Testis (tissue), 3 donors: ENCODE data around the gene GRM8. TPM values are rescaled to one million over a fixed set of nuclear protein-coding genes. Genes with fewer than 3 reads are reported as not detected.
"Not testable (repeated sequence)": the region's sequence is repeated elsewhere in the genome, so short reads cannot be mapped to it uniquely, and the experiment has no call there.

ENCODE experiments used
- DNase-seq: peaks from one replicate; pipeline ENCODE4 v3.0.0-alpha.2; 2019
- H3K27ac ChIP-seq, 2 donors: fragments of 200-600 bp; sonication (generic); one replicate each; pipeline ENCODE4 v1.5.1; 2019
- H3K27me3 ChIP-seq: fragments of 200-600 bp; sonication (generic); one replicate; pipeline ENCODE4 v1.5.1; 2019
- H3K36me3 ChIP-seq: fragments of 200-600 bp; sonication (generic); one replicate; pipeline ENCODE4 v1.5.1; 2017; ENCODE audit warnings: low read depth; ENCODE audit errors: missing control alignments
- H3K4me1 ChIP-seq: fragments of 200-600 bp; sonication (generic); one replicate; pipeline ENCODE4 v1.5.1; 2019
- H3K4me3 ChIP-seq, 2 donors: fragments of 200-600 bp; sonication (generic); one replicate each; pipeline ENCODE4 v1.5.1; 2017 to 2019
- H3K9me3 ChIP-seq: fragments of 200-600 bp; sonication (generic); one replicate; pipeline ENCODE4 v1.5.1; 2017
- POLR2A ChIP-seq: fragments of 450-650 bp; IDR thresholded peaks from one replicate; pipeline ENCODE4 v1.6.1; 2017; ENCODE audit warnings: antibody characterized with exemption, mild to moderate bottlenecking, moderate library complexity
- WGBS, 2 donors: methylation state at CpG; one replicate each; pipeline ENCODE4 v1.1.5; 2018; 5-methylcytosine and 5-hydroxymethylcytosine counted together
- intact Hi-C: fragments of 100-400 bp; cut with DNase I; formaldehyde crosslinking; loops from one replicate; pipeline ENCODE4 v1.15.1; 2023; ENCODE audit warnings: low total_unique reads
- polyA plus RNA-seq: library from polyadenylated mRNA; stranded (reverse); fragments of 350-450 nt; fragmentation: Illumina TruSeq; extraction: RNeasy Lipid Tissue Mini Kit (QIAGEN cat#74804); gene quantifications from one replicate; pipeline ENCODE4 v1.2.3, GENCODE V29; 2014; ENCODE audit warnings: low read depth, low replicate concordance; ENCODE audit not compliant: insufficient read depth
- total RNA-seq, 2 donors: library from RNA; depleted of rRNA; stranded (reverse); fragments of >200 nt; gene quantifications; one replicate each; pipeline ENCODE4 v1.2.3, GENCODE V29; 2016
- TF ChIP-seq, protein P1 (sequence below), 3 experiments: fragments of 450-650 bp in 2 of 3; fragments of 200-600 bp in 1 of 3; sonication (generic) in 1 of 3; IDR thresholded peaks; one replicate each; pipeline ENCODE4 v1.5.1; 2016 to 2019; ENCODE audit warnings: antibody characterized with exemption in 3 of 3, mild to moderate bottlenecking in 2 of 3, moderate library complexity in 1 of 3

GRM8 gene
- total and polyA plus RNA-seq, 3 donors from 2014 or later, result 7.1 to 8.2 (median 7.1) TPM

DNA sequence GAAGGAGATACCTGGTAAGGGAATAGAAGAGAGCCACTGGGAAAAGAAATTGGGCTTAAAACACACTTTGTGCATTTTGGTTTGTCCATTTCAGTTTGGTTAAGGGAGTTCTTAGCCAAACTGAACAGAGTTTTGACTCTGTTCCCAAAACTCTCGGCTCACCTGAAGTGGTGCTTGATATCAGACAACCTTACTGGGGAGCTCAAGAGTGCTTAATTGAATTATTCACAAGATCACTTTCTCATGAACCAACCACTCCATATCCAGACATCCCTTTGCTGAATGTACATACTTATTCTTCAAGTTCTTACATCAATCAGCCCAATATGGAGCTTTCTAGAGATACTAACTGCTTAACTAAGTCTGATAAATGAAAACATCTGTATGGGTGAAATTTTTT is 413.1 kb downstream of the GRM8 start:
- H3K27ac ChIP-seq, result no peak overlapping the region
- no peaks in the 10 kb centered on the region for H3K27me3 ChIP-seq
- no peak overlapping the region for H3K4me3 ChIP-seq
- WGBS, 2 donors, result 93 to 95% methylated on average over 1 of the region's 1 CpG
- H3K36me3 ChIP-seq, result no peaks in the 10 kb centered on the region
- intact Hi-C loops, result no loop called here
- H3K4me1 ChIP-seq, result no peaks in the 10 kb centered on the region
- H3K9me3 ChIP-seq, result no peaks in the 10 kb centered on the region
- TF ChIP-seq, protein P1, sequence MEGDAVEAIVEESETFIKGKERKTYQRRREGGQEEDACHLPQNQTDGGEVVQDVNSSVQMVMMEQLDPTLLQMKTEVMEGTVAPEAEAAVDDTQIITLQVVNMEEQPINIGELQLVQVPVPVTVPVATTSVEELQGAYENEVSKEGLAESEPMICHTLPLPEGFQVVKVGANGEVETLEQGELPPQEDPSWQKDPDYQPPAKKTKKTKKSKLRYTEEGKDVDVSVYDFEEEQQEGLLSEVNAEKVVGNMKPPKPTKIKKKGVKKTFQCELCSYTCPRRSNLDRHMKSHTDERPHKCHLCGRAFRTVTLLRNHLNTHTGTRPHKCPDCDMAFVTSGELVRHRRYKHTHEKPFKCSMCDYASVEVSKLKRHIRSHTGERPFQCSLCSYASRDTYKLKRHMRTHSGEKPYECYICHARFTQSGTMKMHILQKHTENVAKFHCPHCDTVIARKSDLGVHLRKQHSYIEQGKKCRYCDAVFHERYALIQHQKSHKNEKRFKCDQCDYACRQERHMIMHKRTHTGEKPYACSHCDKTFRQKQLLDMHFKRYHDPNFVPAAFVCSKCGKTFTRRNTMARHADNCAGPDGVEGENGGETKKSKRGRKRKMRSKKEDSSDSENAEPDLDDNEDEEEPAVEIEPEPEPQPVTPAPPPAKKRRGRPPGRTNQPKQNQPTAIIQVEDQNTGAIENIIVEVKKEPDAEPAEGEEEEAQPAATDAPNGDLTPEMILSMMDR (IDR thresholded peaks at IDR 0.05), result no peak
- TF ChIP-seq POLR2A, result no peak
- DNase-seq, result no peak

DNA sequence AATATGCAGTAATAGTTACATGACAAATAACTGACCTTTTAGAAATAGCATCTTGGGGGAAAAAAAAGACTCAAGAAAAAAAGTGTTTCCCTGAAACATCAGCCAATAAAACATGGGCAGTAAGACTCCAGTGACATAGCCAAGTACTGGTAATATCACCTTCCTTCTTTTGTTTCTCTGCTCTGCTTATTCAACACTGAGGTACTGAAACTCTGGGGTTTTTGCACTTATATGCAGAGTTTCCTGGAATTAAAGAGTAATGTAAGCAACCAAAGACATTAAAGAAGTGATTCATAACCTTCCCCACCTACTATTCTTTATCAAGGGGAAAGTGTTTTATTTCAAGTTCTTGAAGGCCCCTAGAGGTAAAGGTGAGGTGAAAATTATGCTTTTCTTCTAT is 414.5 kb downstream of the GRM8 start:
- TF ChIP-seq, protein P1 (IDR thresholded peaks at IDR 0.05), result no peak
- TF ChIP-seq POLR2A, result no peak
- DNase-seq, result no peak
- Histone ChIP-seq H3K27me3 (no peaks in the 10 kb centered on the region), H3K27ac (no peak overlapping the region), H3K4me3 (no peak overlapping the region), H3K9me3 (no peaks in the 10 kb centered on the region), H3K4me1 (no peaks in the 10 kb centered on the region), H3K36me3 (no peaks in the 10 kb centered on the region)
- intact Hi-C loops, result no loop called here

DNA sequence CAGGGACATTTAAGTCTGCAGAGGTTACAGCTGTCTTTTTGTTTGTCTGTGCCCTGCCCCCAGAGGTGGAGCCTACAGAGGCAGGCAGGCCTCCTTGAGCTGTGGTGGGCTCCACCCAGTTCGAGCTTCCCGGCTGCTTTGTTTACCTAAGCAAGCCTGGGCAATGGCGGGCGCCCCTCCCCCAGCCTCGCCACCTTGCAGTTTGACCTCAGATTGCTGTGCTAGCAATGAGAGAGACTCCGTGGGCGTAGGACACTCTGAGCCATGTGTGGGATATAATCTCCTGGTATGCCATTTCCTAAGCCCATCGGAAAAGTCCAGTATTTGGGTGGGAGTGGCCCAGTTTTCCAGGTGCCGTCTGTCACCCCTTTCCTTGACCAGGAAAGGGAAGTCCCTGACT is 421.5 kb downstream of the GRM8 start:
- intact Hi-C loops, H3K9me3 ChIP-seq: not testable (repeated sequence)

DNA sequence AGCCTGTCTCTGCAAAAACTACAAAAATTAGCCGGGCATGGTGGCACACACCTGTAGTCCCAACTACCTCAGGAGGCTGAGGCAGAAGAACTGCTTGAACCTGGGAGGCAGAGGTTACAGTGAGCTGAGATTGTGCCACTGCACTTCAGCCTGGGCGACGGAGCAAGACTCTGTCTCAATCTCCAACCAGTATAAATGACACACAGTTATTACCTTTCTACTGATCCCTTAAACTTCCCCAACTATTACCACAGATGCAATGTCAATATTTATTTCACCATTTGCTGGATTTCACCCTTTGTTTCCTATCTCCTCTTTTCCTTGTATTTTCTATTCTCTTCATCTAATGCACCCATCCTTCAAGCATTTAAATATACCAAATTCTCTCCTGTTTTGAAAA is 431.8 kb downstream of the GRM8 start:
- intact Hi-C loops, result no loop called here
- TF ChIP-seq POLR2A, result no peak
- TF ChIP-seq, protein P1 (IDR thresholded peaks at IDR 0.05), result no peak
- 93 to 94% methylated on average over 3 of the region's 3 CpGs for WGBS, 2 donors

More for the DNA sequence above, 421.5 kb downstream of the GRM8 start:
- not testable (repeated sequence) for DNase-seq, H3K27ac ChIP-seq, H3K27me3 ChIP-seq, H3K4me3 ChIP-seq, H3K36me3 ChIP-seq, H3K4me1 ChIP-seq
- 75 to 90% methylated on average over 7 to 9 of the region's 9 CpGs for WGBS, 2 donors

DNA sequence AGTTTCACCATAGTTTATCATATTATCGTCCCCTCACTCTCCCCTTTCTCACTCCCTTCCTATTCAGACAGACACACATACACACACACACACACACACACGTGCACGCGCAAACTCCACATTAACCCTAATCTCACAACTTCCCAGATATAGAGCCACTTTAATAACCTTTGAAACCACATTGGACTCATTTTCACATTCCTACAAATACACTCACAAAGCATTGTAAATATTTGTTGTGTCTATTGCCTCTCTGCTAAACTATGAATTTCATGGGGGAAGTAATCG is 433.6 kb downstream of the GRM8 start:
- TF ChIP-seq POLR2A, result no peak
- TF ChIP-seq, protein P1 (IDR thresholded peaks at IDR 0.05), result no peak
- 85% methylated on average over 5 of the region's 5 CpGs for WGBS, 2 donors

More for the DNA sequence above, 431.8 kb downstream of the GRM8 start:
- no peak overlapping the region for H3K27ac ChIP-seq
- DNase-seq, result no peak
- no peaks in the 10 kb centered on the region for H3K27me3 ChIP-seq
- no peak overlapping the region for H3K4me3 ChIP-seq
- H3K4me1 ChIP-seq, result no peaks in the 10 kb centered on the region
- H3K36me3 ChIP-seq, result no peaks in the 10 kb centered on the region
- no peaks in the 10 kb centered on the region for H3K9me3 ChIP-seq

More for the DNA sequence above, 433.6 kb downstream of the GRM8 start:
- Histone ChIP-seq H3K36me3 (no peaks in the 10 kb centered on the region), H3K27me3 (no peaks in the 10 kb centered on the region), H3K4me3 (no peak overlapping the region), H3K9me3 (no peaks in the 10 kb centered on the region), H3K4me1 (no peaks in the 10 kb centered on the region), H3K27ac (no peak overlapping the region)
- DNase-seq, result no peak
- intact Hi-C loops, result no loop called here
